WTC11 (cell line): Measurements from ENCODE around the gene GBA2.

ENCODE experiments used
- ATF1 ChIP-seq: sonication (generic); formaldehyde crosslinking; IDR thresholded peaks from 2 replicates; pipeline ENCODE4 v1.8.1; 2023; ENCODE audit warnings: mild to moderate bottlenecking, moderate library complexity, missing genetic modification reagents
- CBFB ChIP-seq: sonication (generic); formaldehyde crosslinking; IDR thresholded peaks from 2 replicates; pipeline ENCODE4 v1.8.1; 2022; ENCODE audit warnings: mild to moderate bottlenecking, low read depth, missing genetic modification reagents
- E2F5 ChIP-seq: sonication (generic); formaldehyde crosslinking; IDR thresholded peaks from 2 replicates; pipeline ENCODE4 v1.8.1; 2022; ENCODE audit warnings: mild to moderate bottlenecking, moderate library complexity, missing genetic modification reagents
- ELF4 ChIP-seq: sonication (generic); formaldehyde crosslinking; IDR thresholded peaks from 2 replicates; pipeline ENCODE4 v1.8.1; 2022; ENCODE audit warnings: low read depth, mild to moderate bottlenecking, moderate library complexity, missing genetic modification reagents
- ESRRA ChIP-seq: sonication (generic); formaldehyde crosslinking; IDR thresholded peaks from 2 replicates; pipeline ENCODE4 v1.8.1; 2022; ENCODE audit warnings: mild to moderate bottlenecking, missing genetic modification reagents, borderline replicate concordance
- IRF2 ChIP-seq: sonication (generic); formaldehyde crosslinking; IDR thresholded peaks from 2 replicates; pipeline ENCODE4 v1.8.0; 2022; ENCODE audit warnings: low read depth, missing genetic modification reagents, borderline replicate concordance
- JUN ChIP-seq: sonication (generic); formaldehyde crosslinking; IDR thresholded peaks from 2 replicates; pipeline ENCODE4 v1.8.0; 2023; ENCODE audit warnings: mild to moderate bottlenecking, missing genetic modification reagents
- OVOL2 ChIP-seq: fragments of 250-450 bp; sonication (Bioruptor Pico); IDR thresholded peaks from 2 replicates; pipeline ENCODE4 v1.9.0; 2021; ENCODE audit warnings: mild to moderate bottlenecking, borderline replicate concordance
- SP1 ChIP-seq: sonication (generic); formaldehyde crosslinking; conservative IDR thresholded peaks from 2 replicates; pipeline ENCODE4 v1.8.1; 2022; ENCODE audit warnings: missing genetic modification reagents
- STAT6 ChIP-seq: sonication (generic); formaldehyde crosslinking; conservative IDR thresholded peaks from 2 replicates; pipeline ENCODE4 v1.8.1; 2023; ENCODE audit warnings: mild to moderate bottlenecking, low read depth, missing genetic modification reagents, moderate library complexity
- TF ChIP-seq, protein P1 (sequence below): fragments of 200-600 bp; IDR thresholded peaks from 2 replicates; pipeline ENCODE4 v1.8.0; 2022; ENCODE audit warnings: antibody characterized with exemption
- TF ChIP-seq, protein P2 (sequence below): fragments of 250-450 bp; sonication (Bioruptor Pico); IDR thresholded peaks from 2 replicates; pipeline ENCODE4 v1.9.0; 2021; ENCODE audit warnings: moderate library complexity, mild to moderate bottlenecking, inconsistent platforms, borderline replicate concordance
- TF ChIP-seq, protein P3 (sequence below): sonication (generic); formaldehyde crosslinking; IDR thresholded peaks from 2 replicates; pipeline ENCODE4 v1.8.0; 2022; ENCODE audit warnings: mild to moderate bottlenecking, missing genetic modification reagents
- TF ChIP-seq, protein P4 (sequence below): sonication (generic); formaldehyde crosslinking; IDR thresholded peaks from 2 replicates; pipeline ENCODE4 v1.8.1; 2022; ENCODE audit warnings: low read depth, missing genetic modification reagents, borderline replicate concordance

GRCh38 chr9:35713578-35713977 is 35.5 kb downstream of the GBA2 start:
- TF ChIP-seq, protein P1, sequence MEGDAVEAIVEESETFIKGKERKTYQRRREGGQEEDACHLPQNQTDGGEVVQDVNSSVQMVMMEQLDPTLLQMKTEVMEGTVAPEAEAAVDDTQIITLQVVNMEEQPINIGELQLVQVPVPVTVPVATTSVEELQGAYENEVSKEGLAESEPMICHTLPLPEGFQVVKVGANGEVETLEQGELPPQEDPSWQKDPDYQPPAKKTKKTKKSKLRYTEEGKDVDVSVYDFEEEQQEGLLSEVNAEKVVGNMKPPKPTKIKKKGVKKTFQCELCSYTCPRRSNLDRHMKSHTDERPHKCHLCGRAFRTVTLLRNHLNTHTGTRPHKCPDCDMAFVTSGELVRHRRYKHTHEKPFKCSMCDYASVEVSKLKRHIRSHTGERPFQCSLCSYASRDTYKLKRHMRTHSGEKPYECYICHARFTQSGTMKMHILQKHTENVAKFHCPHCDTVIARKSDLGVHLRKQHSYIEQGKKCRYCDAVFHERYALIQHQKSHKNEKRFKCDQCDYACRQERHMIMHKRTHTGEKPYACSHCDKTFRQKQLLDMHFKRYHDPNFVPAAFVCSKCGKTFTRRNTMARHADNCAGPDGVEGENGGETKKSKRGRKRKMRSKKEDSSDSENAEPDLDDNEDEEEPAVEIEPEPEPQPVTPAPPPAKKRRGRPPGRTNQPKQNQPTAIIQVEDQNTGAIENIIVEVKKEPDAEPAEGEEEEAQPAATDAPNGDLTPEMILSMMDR, result no peak
- TF ChIP-seq ESRRA, result no peak
- no peak for TF ChIP-seq SP1
- TF ChIP-seq E2F5 (CRISPR knock-in tag), result no peak
- no peak for TF ChIP-seq STAT6 (CRISPR knock-in tag)
- TF ChIP-seq, protein P2, sequence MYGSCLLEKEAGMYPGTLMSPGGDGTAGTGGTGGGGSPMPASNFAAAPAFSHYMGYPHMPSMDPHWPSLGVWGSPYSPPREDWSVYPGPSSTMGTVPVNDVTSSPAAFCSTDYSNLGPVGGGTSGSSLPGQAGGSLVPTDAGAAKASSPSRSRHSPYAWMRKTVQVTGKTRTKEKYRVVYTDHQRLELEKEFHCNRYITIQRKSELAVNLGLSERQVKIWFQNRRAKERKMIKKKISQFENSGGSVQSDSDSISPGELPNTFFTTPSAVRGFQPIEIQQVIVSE (CRISPR knock-in tag), result no peak
- no peak for TF ChIP-seq IRF2 (CRISPR knock-in tag)
- TF ChIP-seq ELF4 (CRISPR knock-in tag), result no peak
- TF ChIP-seq, protein P3, sequence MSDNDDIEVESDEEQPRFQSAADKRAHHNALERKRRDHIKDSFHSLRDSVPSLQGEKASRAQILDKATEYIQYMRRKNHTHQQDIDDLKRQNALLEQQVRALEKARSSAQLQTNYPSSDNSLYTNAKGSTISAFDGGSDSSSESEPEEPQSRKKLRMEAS, result no peak
- TF ChIP-seq OVOL2 (CRISPR knock-in tag), result no peak
- no peak for TF ChIP-seq JUN
- TF ChIP-seq, protein P4, sequence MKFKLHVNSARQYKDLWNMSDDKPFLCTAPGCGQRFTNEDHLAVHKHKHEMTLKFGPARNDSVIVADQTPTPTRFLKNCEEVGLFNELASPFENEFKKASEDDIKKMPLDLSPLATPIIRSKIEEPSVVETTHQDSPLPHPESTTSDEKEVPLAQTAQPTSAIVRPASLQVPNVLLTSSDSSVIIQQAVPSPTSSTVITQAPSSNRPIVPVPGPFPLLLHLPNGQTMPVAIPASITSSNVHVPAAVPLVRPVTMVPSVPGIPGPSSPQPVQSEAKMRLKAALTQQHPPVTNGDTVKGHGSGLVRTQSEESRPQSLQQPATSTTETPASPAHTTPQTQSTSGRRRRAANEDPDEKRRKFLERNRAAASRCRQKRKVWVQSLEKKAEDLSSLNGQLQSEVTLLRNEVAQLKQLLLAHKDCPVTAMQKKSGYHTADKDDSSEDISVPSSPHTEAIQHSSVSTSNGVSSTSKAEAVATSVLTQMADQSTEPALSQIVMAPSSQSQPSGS (CRISPR knock-in tag), result no peak
- TF ChIP-seq ATF1 (CRISPR knock-in tag), result no peak
- TF ChIP-seq CBFB, result no peak
